IMR-90 (cell line): ENCODE results near the gene DUOX1.

ENCODE experiments used
- BHLHE40 ChIP-seq: fragments of 150-350 bp; IDR thresholded peaks from 2 replicates; pipeline ENCODE4 v1.6.1; 2016; ENCODE audit warnings: mild to moderate bottlenecking, low read depth, low read length
- CEBPB ChIP-seq: IDR thresholded peaks from 2 replicates; pipeline ENCODE4 v1.6.1; 2012; ENCODE audit warnings: low read depth, low read length, improper control_type of control experiment
- CTCF ChIP-seq: conservative IDR thresholded peaks from 2 replicates; pipeline ENCODE4 v1.5.1; 2012; ENCODE audit warnings: mild to moderate bottlenecking, low read depth, low read length, improper control_type of control experiment
- NFE2L2 ChIP-seq: fragments of 150-350 bp; IDR thresholded peaks from 2 replicates; pipeline ENCODE4 v1.6.1; 2016; ENCODE audit warnings: low read depth, mild to moderate bottlenecking, low read length
- POLR2A ChIP-seq: IDR thresholded peaks from 2 replicates; pipeline ENCODE4 v1.6.1; 2012; ENCODE audit warnings: mild to moderate bottlenecking, low read depth, low read length
- RAD21 ChIP-seq: IDR thresholded peaks from 2 replicates; pipeline ENCODE4 v1.6.1; 2012; ENCODE audit warnings: low read length, improper control_type of control experiment
- RFX5 ChIP-seq: IDR thresholded peaks from 2 replicates; pipeline ENCODE4 v1.8.0; 2012; ENCODE audit warnings: low read depth, mild to moderate bottlenecking, low read length, moderate library complexity
- USF2 ChIP-seq: fragments of 150-350 bp; IDR thresholded peaks from 2 replicates; pipeline ENCODE4 v1.6.1; 2017; ENCODE audit warnings: mild to moderate bottlenecking, antibody characterized with exemption, low read length, low read depth

DNA sequence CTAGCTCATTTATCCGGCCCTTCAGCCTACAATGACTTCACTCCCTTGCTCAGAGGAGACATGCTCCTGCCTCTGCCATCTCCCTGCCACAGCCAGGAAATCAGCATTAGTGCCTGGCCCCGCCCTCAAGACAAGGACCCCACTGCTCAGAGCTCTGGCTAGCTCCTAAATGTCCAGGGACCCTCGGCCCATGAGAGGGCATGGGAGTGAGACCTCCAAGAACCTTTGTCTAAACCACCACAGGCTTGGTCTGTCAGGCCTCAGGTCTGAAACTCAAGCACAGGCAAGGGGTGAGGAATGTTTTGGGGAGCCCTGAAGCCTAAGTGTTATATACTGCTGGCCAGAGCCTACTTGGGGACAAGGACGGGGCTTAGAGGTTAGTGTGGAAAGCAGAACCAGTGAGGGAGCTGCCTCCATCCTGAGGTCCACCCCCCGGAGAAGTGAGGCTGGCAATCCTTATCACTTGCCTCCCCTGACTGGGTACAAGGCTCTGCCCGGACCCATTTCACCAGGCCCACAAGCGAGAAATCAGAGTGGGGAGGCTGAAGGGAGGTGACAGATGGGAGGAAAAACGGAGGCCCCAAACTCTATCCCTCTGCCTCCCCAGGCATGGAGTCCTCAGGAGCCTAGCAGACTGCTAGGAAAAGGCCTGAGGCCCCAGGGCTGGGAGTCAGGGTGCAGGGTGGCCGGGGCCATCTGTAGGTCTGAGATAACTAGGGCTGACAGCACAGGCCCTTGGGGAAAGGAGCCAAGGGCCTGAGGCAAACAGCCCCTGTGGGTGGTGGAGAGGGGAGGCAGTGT is 39.2 kb downstream of the DUOX1 start:
- no peak for TF ChIP-seq POLR2A
- TF ChIP-seq BHLHE40 = no peak
- no peak for TF ChIP-seq CTCF
- TF ChIP-seq RAD21 = no peak
- TF ChIP-seq CEBPB = no peak
- TF ChIP-seq USF2 = no peak
- no peak for TF ChIP-seq RFX5
- no peak for TF ChIP-seq NFE2L2
